KBM-7 (cell line): ENCODE results near the gene TCP11.

Experiments
- DNase-seq: peaks from one replicate; pipeline ENCODE4 v3.0.0-alpha.2; 2015
- in situ Hi-C: fragments of 300-500 bp; cut with MboI; formaldehyde crosslinking; loops from 2 replicates; pipeline ENCODE4 v1.14.3; 2020; ENCODE audit warnings: low sequenced_read_pairs, low pct_unique_long_range_greater_than_20kb, mixed read lengths

TCP11 gene

GRCh38 chr6:35085359-35086281 is 55.5 kb downstream of the TCP11 start:
- no peak for DNase-seq
- in situ Hi-C loops: no loop called here

- DNase-seq: no peak
- in situ Hi-C loops: no loop called here
Observed at GRCh38 chr6:35084511-35085203, 56.5 kb downstream of the TCP11 start.

DNA sequence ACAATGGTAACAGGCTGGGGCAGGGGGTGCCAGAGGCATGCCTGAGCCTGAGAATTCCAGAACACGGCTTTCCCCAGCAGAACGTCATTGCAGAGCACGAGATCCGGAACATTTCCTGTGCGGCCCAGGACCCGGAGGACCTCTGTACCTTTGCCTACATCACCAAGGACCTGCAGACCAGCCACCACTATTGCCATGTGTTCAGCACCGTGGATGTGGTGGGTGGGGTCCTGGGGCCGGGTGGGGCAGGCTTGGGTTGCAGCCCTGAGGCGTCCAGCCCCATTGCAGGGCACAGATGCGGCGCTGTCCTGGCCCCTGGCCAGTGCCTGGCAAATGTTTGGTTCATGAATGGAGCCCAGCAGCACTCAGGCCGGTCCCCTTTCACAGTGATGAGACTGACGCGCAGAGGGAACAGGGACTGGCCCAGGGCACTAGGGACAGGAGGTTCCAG is 57.1 kb downstream of the TCP11 start:
- no peak for DNase-seq
- in situ Hi-C loops: no loop called here

GRCh38 chr6:35083507-35083906 is 57.6 kb downstream of the TCP11 start:
- DNase-seq: no peak

DNA sequence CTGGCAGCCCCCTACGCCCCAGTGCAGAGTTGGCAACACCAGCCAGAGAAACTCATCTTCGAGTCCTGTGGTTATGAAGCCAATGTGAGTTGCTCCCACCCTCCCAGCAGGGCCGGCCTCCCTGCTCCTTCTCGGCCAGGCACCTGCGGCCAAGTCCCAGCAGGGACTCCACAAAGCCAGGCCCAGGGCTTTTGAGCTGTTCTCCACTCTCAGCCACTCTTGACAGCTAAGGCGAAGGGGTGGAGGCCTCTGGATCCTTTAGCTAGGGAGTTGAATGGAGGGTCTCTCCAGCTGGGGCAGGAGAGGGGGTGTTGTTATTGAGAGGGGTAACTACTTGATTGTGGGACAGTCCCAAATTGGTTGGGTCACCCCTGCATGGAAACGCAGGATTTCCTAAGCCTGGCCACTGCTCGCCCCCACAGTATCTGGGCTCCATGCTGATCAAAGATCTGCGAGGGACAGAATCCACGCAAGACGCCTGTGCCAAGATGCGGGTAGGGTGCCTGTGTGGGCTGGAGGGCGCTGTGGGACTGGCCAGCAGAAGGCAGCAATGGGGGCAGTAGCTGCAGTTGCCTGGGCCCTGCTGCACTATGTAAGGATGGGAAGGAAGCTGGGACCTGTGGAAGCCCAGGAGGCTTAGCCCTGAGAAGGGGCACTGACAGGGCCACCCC is 58.3 kb downstream of the TCP11 start:
- DNase-seq: no peak
- in situ Hi-C loops: no loop called here

More at GRCh38 chr6:35083507-35083906, 57.6 kb downstream of the TCP11 start:
- in situ Hi-C loops: no loop called here

DNA sequence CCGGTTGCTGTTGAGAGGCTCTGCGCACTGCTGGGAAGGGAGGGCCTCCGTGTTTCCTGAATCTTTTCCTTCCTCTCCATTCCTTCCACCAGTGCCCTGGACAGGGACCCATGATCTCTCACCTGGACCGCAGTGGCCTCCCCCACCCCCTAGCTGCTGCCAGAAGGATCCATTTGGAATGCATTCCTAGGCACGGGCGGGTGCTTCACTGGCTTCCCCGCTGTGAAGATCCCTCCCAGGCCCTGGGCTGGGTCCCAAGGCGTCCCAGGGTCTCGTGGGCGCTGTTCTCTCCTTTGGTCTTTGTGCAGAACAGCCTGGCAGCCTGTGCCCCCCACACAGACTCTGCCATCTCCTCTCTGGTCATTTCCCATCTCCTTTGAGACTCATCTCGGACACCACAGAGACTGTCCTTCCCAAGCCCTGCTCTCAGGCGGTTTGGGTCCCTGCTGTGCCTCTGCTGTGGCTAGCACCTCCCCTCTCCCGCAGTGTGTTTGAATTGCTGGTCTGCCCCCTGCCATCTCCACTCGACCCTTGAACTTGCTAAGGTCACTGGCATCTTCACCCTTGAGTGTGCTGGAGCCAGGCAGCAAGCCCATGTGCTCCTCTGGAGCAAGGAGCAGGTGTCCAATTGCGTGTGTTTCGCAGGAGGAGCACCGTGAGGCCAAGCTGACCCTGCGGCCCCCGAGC is 59.0 kb downstream of the TCP11 start:
- DNase-seq: no peak
- in situ Hi-C loops: no loop called here

DNA sequence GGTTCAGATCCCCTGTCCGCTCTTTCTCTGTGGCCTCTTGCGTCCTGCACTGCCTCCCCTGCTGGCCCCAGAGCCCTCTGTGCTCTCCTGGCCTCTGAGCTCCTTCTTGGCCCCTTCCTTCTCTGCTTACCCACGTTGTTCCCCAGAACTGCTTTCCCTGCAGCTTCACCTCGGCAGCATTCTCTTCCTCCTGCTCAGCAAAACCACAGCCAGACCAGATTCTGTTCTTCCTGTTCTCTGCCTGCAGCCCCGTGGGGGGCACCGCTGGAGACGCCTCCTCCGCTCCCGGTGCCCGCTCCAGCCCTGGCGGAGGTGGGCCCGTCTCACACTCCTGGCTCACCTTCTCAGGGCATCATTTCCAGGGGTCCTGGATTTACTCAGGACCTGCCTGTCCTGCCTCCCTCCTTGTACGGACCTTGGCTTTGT is 59.7 kb downstream of the TCP11 start:
- DNase-seq: peak; percentile 87
- in situ Hi-C loops: no loop called here

- DNase-seq: no peak
- in situ Hi-C loops: no loop called here
Observed at GRCh38 chr6:35080821-35081425, 60.2 kb downstream of the TCP11 start.

DNA sequence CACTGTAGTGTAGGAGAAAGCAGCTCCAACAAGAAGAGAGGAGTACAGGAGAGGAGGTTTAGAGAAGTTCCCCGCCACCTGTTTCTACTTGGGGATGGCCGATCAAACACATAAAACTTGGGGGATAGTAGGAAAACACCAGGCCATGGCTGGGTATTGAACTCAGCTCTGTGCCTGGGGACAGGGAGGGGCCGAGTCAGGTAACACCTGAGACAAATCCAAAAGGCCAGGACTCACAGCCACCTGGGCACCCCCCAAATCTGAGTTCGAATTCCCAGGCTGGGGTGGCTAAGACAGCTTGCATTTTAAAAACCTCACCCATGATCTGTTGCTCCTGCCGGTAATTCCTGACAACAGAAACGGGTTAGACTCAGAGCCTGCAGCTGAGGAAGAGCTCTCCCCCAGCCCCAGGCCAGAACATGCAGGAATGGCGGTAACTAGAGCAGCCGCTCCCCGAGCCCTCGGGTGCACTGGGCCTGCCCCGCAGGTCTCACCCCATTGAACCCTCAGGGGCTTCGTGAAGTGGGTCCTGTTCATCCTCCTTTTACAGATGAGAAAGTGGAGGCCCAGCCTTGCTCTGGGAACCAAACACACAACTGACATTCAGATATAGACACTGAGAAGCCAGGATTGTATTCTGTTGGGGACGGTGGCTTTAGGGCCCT is 61.0 kb downstream of the TCP11 start:
- in situ Hi-C loops: no loop called here
- DNase-seq: no peak

DNA sequence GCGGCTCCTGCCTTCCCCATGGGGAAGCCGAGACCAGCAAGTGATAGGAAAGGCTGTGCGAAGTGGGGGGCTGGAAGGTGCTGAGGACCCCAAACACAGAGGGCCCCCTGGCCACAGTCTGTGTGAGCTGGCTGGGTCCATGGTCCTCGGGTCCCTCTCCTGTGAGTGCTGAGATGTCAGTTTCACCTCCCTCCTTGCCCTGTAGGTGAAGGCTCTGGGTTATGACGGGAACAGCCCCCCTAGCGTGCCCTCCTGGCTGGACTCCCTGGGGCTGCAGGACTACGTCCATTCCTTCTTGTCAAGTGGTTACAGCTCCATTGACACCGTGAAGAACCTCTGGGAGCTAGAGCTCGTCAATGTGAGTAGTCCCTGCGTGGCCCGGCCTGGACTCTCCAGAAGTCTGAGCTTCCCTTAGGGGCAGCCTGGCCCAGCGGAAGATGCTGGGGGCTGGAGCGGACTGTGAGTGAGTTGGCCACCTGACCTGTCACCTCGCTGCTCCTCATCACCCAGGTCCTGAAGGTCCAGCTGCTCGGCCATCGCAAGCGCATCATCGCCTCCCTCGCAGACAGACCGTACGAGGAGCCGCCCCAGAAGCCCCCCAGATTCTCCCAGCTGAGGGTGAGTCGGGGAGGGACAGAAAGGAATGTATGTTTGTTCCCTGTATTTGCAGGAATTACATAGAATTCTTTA is 61.7 kb downstream of the TCP11 start:
- in situ Hi-C loops: no loop called here
- no peak for DNase-seq

GRCh38 chr6:35078896-35079295 is 62.2 kb downstream of the TCP11 start:
- in situ Hi-C loops: no loop called here
- DNase-seq: no peak

GRCh38 chr6:35078226-35078850 is 62.8 kb downstream of the TCP11 start:
- in situ Hi-C loops: no loop called here
- no peak for DNase-seq

DNA sequence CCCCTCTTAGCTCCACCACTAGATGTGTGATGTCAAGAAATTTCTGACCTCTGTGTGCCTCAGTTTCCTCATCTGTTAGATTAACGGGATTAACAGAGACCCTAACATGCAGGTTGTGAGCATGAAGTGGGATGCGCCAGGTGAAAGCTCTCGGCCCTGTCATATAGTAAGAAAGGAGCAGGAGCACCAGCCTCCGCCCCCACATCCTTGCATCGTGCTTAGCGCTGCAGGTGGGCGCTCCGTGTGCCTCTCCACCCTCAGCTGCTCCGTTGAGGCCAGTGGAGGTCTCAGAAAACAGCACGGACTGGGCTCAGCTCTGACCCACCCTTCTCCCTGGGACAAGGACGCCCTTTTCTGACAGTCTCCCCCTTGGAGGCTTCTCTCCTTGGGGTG is 63.4 kb downstream of the TCP11 start:
- no peak for DNase-seq
- in situ Hi-C loops: no loop called here

DNA sequence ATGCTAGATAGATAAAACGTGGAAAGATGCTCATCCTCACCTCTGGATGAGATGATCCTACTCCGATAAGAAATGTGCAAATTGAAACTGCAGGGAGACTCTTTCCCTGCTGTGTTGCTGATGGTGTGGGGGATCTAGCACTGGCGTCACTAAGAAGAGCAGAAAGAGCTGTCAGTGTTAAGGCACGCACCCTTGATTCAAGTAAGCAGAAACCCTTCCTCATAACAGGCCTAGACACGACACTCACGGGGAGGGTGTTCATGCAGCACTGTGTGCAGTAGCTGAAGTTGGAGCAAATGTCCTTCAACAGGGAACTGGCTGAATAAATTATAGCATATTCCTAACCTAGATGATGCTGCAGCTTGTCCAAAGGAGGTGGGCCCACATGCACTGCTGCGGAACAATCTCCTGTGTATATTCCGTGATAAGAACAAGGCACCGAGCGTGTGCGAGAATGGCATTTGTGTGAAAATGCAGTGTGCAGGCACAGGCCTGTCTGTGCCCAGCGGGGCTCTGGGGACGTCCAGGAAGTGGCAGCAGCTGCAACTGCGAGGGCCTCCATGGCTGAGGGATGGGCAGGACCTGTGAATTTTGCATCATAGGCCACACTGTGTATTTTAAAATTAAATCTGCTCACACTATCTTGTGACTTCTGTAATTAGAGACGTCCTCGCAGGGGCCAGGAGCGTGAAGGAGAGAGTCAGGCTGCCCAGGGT is 64.0 kb downstream of the TCP11 start:
- in situ Hi-C loops: no loop called here

DNA sequence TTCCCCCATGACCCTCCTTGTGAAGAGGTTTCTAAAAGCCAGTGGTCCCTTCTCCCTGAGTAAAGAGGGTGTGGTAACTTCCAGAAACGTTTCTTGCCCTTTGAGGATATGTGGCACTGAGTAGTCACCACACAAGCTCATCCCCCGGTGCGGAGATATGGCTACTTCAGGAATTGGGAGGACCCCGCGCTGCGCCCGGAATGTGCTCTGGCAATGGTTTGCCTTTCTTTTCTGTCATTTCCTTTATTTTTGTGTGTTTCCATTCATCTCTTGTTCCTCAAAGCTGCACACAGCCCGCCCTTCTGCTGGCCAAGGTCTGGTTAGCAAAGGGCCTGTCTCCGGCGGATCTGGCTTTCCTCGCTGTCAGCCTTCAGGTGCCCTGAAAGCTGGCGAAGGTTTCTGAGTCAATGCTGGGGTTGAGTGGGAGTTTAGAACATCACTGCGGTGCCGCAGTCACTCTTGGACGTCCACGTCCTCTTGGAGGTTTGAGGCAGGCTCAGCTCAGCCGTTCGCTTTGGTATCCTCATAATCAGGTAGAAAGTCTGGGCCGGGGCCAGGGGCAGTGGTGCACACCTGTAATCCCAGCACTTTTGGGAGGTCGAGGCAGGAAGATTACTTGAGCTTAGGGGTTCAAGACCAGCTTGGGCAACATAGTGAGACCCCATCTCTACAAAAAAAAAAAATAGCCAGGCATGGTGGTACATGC is 67.2 kb downstream of the TCP11 start:
- in situ Hi-C loops: no loop called here
- DNase-seq: no peak

More for the DNA sequence above, 64.0 kb downstream of the TCP11 start:
- DNase-seq: no peak

- no peak for DNase-seq
- in situ Hi-C loops: no loop called here
Observed at GRCh38 chr6:35073211-35073610, 67.9 kb downstream of the TCP11 start.
